Right cardiac atrium (tissue), 5 donors: ENCODE results near the gene PHF20. TPM values are rescaled to one million over a fixed set of nuclear protein-coding genes. Genes with fewer than 3 reads are reported as not detected.
"Not testable (repeated sequence)": the region's sequence is repeated elsewhere in the genome, so short reads cannot be mapped to it uniquely, and the experiment has no call there.

ENCODE experiments used
- ATAC-seq, 2 donors: fragments of 200-7000 bp; cut with Tn5 transposase; one replicate each; pipeline versions ENCODE4 v1.8.0 to v1.9.1; 2020; ENCODE audit warnings: moderate library complexity in 2 of 2, mild to moderate bottlenecking in 1 of 2
- DNase-seq, 3 donors: peaks; one replicate each; pipeline ENCODE4 v3.0.0-alpha.2; 2020
- H3K27ac ChIP-seq: one replicate; pipeline ENCODE4 v1.5.1; 2013; ENCODE audit warnings: mild to moderate bottlenecking, low read length, control low read depth, moderate library complexity
- H3K27me3 ChIP-seq: one replicate; pipeline ENCODE4 v1.6.1; 2013; ENCODE audit not compliant: control insufficient read depth, insufficient read depth
- H3K4me1 ChIP-seq: one replicate; pipeline ENCODE4 v1.6.1; 2013; ENCODE audit warnings: low read length; ENCODE audit not compliant: control insufficient read depth, insufficient read depth
- H3K4me3 ChIP-seq: one replicate; pipeline ENCODE4 v1.5.1; 2013; ENCODE audit warnings: low read length, control low read depth
- H3K9me3 ChIP-seq: one replicate; pipeline ENCODE4 v1.6.1; 2013; ENCODE audit warnings: low read length; ENCODE audit not compliant: control insufficient read depth
- WGBS: extraction: QIAGEN DNeasy Blood & Tissue Kit; methylation state at CpG from one replicate; pipeline ENCODE4 v1.1.7; 2013; 5-methylcytosine and 5-hydroxymethylcytosine counted together
- intact Hi-C, 4 donors: fragments of 100-400 bp; cut with DNase I; formaldehyde crosslinking; loops; one replicate each; pipeline versions ENCODE4 v1.11.0 to v1.14.0; 2022 to 2023
- polyA plus RNA-seq: library from polyadenylated mRNA; stranded (reverse); fragments of 200-250 nt; gene quantifications from one replicate; pipeline ENCODE4 v1.2.3, GENCODE V29; 2013
- total RNA-seq, 4 donors: library from RNA; stranded (reverse); fragmentation: NEBNext Ultra II Directional; extraction: Animal tissue kit (Norgen Biotek cat#: 25700); gene quantifications; one replicate each; pipeline ENCODE4 v1.2.1, GENCODE V29; 2021
- donor health status: healthy with polysubstance abuse.
- donor health status: DM: no; HTN: yes; CAD: no.
- donor health status: DM: no; HTN: no; CAD: no.
- donor health status: DM: no; HTN: yes; CAD: no; lungs with severe emphysema.
- donor health status: DM: yes; HTN: yes; CAD: no.

Gene PHF20
- total and polyA plus RNA-seq, 5 donors = 38.5 to 56.8 (median 55.3) TPM

- WGBS = 97% methylated on average over 6 of the region's 6 CpGs
- H3K27me3 ChIP-seq, H3K4me1 ChIP-seq, H3K4me3 ChIP-seq, H3K9me3 ChIP-seq, H3K27ac ChIP-seq, intact Hi-C loops, ATAC-seq, DNase-seq: not testable (repeated sequence)
These were observed 72.1 kb downstream of the PHF20 start for GRCh38 chr20:35843894-35844293.

DNA sequence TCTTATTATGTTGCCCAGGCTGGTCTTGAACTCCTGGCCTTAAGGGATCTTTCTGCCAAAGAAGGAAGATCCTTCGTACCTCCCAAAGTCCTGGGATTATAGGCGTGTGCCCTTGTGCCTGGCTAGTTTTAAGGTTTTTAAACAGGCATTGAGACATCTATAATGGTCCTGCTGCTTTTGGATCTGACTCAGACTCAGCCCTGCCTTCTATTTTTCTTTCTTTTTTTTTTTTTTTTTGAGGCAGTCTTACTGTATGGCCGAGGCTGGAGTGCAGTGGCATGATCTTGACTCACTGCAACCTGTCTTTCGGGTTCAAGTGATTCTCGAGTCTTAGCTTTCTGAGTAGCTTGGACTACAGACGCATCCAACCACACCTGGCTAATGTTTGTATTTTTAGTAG, 73.7 kb downstream of the PHF20 start:
- no peaks in the 10 kb centered on the region for H3K27me3 ChIP-seq
- 94% methylated on average over 6 of the region's 6 CpGs for WGBS
- H3K27ac ChIP-seq = no peak overlapping the region
- intact Hi-C loops = no loop called here
- DNase-seq = no peak
- no peak overlapping the region for H3K4me3 ChIP-seq
- no peak for ATAC-seq
- no peaks in the 10 kb centered on the region for H3K9me3 ChIP-seq
- peaks cover 4% of the 10 kb centered on the region for H3K4me1 ChIP-seq

DNA sequence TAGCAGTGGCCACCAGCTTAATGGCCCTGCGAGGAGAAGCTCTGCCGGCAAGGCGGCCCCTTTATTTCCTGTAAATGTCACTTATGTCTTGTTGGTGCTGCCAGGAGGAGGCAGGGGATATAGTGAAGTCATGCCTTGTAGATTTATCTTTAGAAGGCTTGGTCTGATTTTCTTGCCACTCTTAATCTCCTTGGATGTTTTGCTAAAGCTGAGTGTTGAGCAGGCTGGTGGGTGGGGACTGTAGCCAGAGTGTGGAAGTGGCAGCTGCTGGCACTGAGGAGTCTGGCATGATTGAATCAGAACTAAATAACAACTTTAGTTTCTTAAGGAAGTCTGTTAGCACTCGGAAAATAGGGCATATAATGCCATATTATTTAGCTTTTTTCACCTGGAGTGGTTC, 77.9 kb downstream of the PHF20 start:
- DNase-seq = no peak
- H3K9me3 ChIP-seq = no peaks in the 10 kb centered on the region
- no peak overlapping the region for H3K4me3 ChIP-seq
- no peaks in the 10 kb centered on the region for H3K27me3 ChIP-seq
- H3K4me1 ChIP-seq = peaks cover 4% of the 10 kb centered on the region
- intact Hi-C loops = no loop called here
- no peak overlapping the region for H3K27ac ChIP-seq
- ATAC-seq = peak in 1 of 2 donors; percentile 47
- 62% methylated on average over 4 of the region's 4 CpGs for WGBS

DNA sequence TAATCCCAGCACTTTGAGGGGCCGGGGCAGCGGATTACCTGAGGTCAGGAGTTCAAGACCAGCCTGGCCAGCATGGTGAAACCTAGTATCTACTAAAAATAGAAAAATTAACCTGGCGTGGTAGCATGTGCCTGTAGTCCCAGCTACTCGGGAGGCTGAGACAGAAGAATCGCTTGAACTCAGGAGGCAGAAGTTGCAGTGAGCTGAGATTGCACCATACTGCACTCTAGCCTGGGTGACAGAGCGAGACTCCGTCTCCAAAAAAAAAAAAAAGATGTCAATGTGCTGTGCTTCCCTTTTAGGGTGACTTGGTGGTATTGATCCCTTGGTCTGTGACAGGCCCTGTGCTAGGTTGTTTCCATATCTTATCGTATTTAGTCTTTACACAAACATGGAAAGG, 79.8 kb downstream of the PHF20 start:
- H3K4me1 ChIP-seq, intact Hi-C loops, H3K27me3 ChIP-seq, H3K4me3 ChIP-seq, DNase-seq, H3K27ac ChIP-seq, H3K9me3 ChIP-seq, ATAC-seq: not testable (repeated sequence)
- WGBS = 89% methylated on average over 8 of the region's 8 CpGs

DNA sequence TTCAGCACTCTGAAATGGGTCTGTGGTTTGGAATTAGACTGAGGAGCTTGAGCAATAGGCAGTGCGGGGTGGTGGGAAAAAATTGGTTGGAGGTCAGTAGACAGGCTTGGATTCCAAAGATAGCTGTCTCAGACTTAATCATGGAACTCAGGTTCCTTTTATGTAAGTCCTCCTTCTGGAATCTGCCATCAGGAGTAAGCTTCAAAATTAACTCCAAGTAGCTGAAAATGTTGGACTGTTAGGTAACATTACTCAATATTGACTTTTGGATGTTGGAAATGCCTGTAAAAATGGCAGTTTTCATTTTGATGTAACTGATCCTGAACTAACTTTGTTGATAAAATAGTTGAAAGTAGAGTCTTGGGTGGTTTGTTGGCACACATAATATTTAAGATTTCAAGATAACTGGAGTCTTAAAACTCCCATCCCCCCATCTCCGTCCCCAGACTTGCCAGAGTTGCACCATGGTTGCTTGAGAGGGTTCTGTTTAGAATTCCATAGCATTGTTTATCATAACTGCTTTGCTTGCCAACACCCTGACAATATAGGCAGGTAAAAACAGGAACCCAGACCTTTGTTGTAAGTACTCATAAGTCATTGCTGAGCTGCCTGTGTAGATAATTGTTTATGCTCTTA, 83.0 kb downstream of the PHF20 start:
- Histone ChIP-seq H3K27ac (no peak overlapping the region), H3K4me3 (no peak overlapping the region), H3K4me1 (peaks cover 5% of the 10 kb centered on the region), H3K27me3 (no peaks in the 10 kb centered on the region), H3K9me3 (no peaks in the 10 kb centered on the region)
- DNase-seq = no peak
- intact Hi-C loops = no loop called here
- ATAC-seq = no peak
- 97% methylated on average over 2 of the region's 2 CpGs for WGBS

GRCh38 chr20:35855641-35856040, 83.8 kb downstream of the PHF20 start:
- intact Hi-C loops, H3K27ac ChIP-seq, H3K4me3 ChIP-seq, H3K4me1 ChIP-seq, DNase-seq, H3K9me3 ChIP-seq, ATAC-seq, H3K27me3 ChIP-seq: not testable (repeated sequence)
- WGBS = 97% methylated on average over 4 of the region's 4 CpGs

DNA sequence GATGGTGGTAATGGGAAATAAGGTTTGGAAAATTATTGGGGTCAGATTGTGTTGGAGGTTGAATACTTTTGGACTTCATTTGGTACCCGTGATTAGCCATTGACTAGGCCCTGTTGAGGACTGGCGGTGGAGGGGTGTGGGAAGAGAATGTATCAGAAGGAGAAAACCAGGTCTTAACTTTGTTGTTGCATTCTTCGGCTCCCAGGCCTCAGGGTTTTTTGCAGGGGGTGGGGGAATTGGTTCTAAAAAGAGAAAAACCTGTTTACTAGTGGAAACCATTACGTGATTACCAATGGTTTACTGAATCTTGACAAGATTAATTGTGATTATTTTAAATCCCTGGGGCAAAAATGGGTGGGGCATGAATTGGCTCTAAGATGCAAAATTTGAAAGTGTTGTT, 85.1 kb downstream of the PHF20 start:
- intact Hi-C loops = no loop called here
- Histone ChIP-seq H3K4me3 (no peak overlapping the region), H3K9me3 (no peaks in the 10 kb centered on the region), H3K27me3 (no peaks in the 10 kb centered on the region), H3K4me1 (peaks cover 5% of the 10 kb centered on the region), H3K27ac (no peak overlapping the region)
- ATAC-seq = no peak
- no peak for DNase-seq
- WGBS = 88% methylated on average over 4 of the region's 4 CpGs

- Histone ChIP-seq H3K27ac (no peak overlapping the region), H3K27me3 (no peaks in the 10 kb centered on the region), H3K4me1 (no peaks in the 10 kb centered on the region), H3K4me3 (no peak overlapping the region), H3K9me3 (no peaks in the 10 kb centered on the region)
- intact Hi-C loops = no loop called here
- WGBS = 72% methylated on average over 1 of the region's 1 CpG
- ATAC-seq (no peak), DNase-seq (no peak)
These were observed 94.8 kb downstream of the PHF20 start for GRCh38 chr20:35866418-35867202.

GRCh38 chr20:35870541-35871258, 98.9 kb downstream of the PHF20 start:
- H3K9me3 ChIP-seq = no peaks in the 10 kb centered on the region
- no peaks in the 10 kb centered on the region for H3K4me1 ChIP-seq
- intact Hi-C loops = no loop called here
- H3K27ac ChIP-seq = peak overlapping the region; percentile 64
- WGBS = 69% methylated on average over 7 of the region's 7 CpGs
- no peaks in the 10 kb centered on the region for H3K27me3 ChIP-seq
- DNase-seq = no peak
- ATAC-seq = no peak
- no peak overlapping the region for H3K4me3 ChIP-seq

- DNase-seq (peak in 2 of 3 donors; percentile 38 to 64), ATAC-seq (no peak)
- no peak overlapping the region for H3K4me3 ChIP-seq
These were observed 99.5 kb downstream of the PHF20 start for GRCh38 chr20:35871259-35871771.

DNA sequence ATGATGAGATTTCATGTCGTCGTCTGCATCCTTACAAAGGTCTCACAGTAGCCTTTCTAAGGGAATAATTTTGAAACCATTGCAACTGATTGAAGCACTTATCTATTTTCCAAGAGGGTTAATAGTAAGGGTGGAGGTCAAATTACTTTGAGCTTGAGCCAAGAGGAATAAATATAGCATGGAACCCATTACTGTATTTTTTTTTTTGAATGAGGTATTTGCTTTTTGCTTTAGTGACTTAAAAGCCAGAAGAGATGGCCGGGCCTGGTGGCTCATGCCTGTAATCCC, 104.2 kb downstream of the PHF20 start:
- intact Hi-C loops = no loop called here
- Histone ChIP-seq H3K4me1 (no peaks in the 10 kb centered on the region), H3K9me3 (no peaks in the 10 kb centered on the region), H3K4me3 (no peak overlapping the region), H3K27ac (no peak overlapping the region), H3K27me3 (no peaks in the 10 kb centered on the region)
- WGBS = 66% methylated on average over 3 of the region's 3 CpGs
- ATAC-seq (peak in 1 of 2 donors; percentile 28), DNase-seq (no peak)

More at GRCh38 chr20:35871259-35871771, 99.5 kb downstream of the PHF20 start:
- Histone ChIP-seq H3K27ac (peak overlapping the region; percentile 23), H3K27me3 (no peaks in the 10 kb centered on the region), H3K4me1 (no peaks in the 10 kb centered on the region), H3K9me3 (no peaks in the 10 kb centered on the region)
- WGBS = 22% methylated on average over 5 of the region's 5 CpGs
- intact Hi-C loops = no loop called here
